Measurements from ENCODE around the gene CAT. TPM values are rescaled to one million over a fixed set of nuclear protein-coding genes. Genes with fewer than 3 reads are reported as not detected.
A peak's percentile ranks its signal among the peaks of the same experiment; 100 is the strongest.

Gene CAT
- total RNA-seq, 1 experiment from 2014 or later: 71.1 TPM

- DNase-seq (ENCODE audit: low spot score): no peak
These were observed 20.9 kb downstream of the CAT start for GRCh38 chr11:34459507-34460162.

GRCh38 chr11:34460278-34460677 is 21.5 kb downstream of the CAT start:
- DNase-seq (ENCODE audit: low spot score): no peak

DNA sequence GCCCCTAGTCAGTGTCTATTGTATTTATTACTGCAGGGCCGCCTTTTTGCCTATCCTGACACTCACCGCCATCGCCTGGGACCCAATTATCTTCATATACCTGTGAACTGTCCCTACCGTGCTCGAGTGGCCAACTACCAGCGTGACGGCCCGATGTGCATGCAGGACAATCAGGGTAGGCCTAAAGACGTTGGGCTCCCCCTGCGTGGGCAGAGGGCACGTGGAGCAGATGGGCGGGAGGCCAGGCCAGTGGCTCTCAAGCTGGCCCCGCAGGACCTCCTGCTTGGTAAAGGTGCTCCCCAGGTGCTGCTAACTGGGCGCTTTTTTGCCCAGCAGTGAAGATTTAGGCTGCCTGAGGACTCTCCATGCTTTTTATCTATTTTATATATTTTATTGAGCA is 22.5 kb downstream of the CAT start:
- DNase-seq (ENCODE audit: low spot score): no peak

DNA sequence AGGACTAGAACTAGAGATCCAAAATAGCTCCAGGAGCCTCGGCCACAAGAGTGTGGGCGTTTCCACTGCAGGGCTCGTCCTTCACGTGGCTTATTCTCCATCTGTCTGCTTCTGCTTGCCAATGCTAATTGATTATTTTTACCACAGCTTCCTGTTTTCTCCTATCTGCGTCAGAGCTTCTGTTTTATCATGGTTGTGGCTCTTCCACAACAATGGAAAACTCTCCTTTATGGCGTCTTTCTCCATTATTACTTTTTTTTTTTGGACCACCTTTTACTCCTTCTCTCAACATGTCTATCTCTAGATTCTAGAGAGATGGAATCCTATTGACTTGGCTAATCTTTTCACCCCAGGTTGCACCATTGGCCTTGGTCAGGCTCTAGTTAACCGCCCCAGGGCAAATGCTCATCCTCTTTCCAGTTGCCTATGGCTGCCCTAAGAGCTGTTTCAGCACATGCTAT is 25.9 kb downstream of the CAT start:
- no peak for DNase-seq (ENCODE audit: low spot score)

DNA sequence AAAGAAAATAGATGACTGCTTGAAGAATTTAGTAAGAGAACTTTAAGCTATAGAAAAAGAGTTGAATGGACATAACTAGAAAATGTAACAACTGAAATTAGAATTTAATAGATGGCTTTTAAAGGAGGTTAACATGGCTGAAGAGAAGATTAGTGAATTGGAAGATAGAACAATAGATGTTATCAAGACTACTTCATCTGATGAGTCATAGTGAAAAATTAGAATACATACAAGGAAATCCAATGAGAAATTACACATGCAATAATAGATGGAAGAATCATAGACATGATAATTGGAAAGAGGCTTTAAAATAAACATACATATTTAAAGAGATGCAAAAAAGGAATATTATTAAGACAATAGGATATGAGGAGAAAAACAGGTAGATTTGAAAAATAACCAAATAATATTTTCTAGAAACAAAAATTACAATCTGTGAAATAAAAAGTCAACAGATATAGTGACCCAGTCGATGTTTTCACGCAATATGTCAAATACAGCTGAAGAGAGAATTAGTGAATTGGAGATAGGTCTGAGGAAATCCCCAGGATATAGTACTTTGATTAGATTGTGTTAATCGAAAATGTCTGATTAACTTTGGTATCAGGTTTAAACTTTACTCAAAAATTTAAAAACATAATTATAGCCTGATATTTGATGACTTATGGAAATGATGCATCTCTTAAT is 28.2 kb downstream of the CAT start:
- no peak for DNase-seq (ENCODE audit: low spot score)

DNA sequence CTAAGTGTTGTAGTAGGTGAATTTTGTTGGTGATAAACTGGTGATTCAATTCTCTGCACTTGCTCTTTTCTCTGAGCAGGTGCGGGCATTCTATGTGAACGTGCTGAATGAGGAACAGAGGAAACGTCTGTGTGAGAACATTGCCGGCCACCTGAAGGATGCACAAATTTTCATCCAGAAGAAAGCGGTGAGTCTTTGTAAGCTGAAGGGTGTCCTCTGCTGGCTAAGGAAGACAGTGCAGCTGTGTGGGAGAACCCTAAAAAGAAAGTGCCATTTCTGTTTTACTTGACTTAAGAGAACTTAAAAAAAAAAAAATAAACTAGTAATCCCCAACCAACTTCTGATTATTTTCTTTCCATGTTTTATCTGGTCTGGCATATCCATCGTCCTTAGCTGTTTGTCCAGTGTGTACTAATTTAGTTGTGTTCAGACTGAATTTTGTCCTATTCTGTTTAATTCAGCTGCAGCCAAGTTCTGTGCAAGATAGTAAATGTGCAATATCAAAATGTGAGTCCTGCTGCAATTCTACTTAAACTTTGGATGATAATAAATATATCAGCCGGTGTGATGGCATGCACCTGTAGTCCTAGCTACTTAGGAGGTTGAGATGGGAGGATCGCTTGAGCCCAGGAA is 29.6 kb downstream of the CAT start:
- peak; percentile 64 for DNase-seq (ENCODE audit: low spot score)

- DNase-seq (ENCODE audit: low spot score): no peak
These were observed 35.0 kb downstream of the CAT start for GRCh38 chr11:34473603-34474169.

GRCh38 chr11:34475656-34476055 is 36.9 kb downstream of the CAT start:
- no peak for DNase-seq (ENCODE audit: low spot score)

DNA sequence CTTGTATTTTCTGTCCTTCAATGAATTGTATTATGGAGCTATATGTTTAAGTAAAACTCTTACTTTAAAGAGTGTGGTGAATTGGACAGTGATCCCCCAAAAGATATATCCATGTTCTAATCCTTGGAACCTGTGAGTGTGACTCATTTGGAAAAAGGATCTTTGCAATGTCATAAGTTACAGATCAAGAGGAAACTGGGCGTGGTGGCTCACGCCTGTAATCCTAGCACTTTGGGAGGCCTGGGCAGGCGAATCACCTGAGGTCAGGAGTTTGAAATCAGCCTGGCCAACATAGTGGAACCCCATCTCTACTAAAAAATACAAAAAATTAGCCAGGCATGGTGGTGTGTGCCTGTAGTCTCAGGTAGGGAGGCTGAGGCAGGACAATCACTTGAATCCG is 38.1 kb downstream of the CAT start:
- DNase-seq (ENCODE audit: low spot score): peak; percentile 10

- no peak for DNase-seq (ENCODE audit: low spot score)
These were observed 40.3 kb downstream of the CAT start for GRCh38 chr11:34478845-34479663.

DNA sequence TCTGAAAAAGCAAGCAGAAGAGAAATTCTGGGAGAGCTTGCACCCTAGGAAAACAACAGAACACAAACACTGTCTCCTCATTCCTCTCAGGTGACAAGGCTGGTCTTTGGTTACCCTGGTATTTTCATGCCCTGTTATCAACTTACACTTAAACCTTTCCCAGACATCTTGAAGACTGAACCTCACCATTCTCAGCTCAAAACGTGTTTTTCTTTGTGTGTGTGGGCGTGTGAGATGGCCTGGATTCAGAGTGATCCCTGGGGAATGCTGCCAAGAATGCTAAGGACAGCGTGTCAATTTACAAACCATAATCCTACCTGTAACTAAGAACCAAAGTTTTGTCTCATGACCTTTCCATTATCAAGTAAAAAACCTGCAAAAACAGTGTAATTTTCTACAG is 41.6 kb downstream of the CAT start:
- no peak for DNase-seq (ENCODE audit: low spot score)

DNA sequence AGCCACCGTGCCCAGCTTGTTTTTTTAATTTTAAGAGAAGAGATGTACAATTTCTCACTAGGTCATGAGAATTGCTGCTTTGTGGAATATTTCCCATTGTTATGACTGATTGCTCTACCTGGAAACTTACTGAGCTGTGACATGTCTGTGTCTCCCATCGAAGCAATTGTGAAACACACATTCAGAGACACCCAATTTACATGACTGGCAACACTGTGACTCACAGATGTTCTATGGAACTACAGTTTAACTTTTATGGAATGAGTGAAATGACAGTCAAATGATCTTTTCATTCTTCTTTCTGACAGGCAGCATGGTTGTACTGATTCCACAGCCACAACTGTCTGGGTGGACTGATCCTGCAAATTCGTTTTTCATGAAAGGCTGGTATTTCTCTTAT is 42.6 kb downstream of the CAT start:
- no peak for DNase-seq (ENCODE audit: low spot score)

DNA sequence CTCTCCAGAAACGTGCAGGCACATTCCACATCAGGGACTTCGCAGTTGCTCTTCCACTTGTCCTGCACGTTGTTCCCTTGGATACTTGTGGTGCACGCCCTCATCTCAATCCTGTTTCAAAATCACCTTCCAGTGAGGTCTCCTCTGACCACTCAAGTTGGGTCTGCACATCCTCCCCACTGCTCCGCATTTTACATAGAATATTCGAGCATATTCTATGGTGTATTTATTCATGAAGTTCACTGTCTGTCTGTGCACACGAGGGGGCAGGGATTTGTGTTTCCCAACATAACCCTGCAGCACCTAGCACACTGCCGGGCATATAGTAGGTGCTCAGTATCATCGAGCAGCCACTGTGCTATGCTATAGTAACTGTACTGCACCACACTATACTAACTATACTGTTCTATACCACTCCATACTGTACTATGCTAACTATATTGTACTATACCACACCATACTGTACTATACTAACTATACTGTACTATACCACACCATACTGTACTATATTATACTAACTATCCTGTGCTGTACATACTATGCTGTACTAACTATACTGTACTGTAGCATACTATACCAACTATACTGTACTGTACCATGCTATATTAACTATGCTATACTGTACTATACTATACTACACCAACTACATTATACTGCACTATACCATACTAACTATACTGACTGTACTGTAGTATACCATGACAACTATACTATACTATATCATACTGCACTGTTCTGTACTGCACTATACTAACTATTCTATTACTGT is 44.6 kb downstream of the CAT start:
- DNase-seq (ENCODE audit: low spot score): no peak

DNA sequence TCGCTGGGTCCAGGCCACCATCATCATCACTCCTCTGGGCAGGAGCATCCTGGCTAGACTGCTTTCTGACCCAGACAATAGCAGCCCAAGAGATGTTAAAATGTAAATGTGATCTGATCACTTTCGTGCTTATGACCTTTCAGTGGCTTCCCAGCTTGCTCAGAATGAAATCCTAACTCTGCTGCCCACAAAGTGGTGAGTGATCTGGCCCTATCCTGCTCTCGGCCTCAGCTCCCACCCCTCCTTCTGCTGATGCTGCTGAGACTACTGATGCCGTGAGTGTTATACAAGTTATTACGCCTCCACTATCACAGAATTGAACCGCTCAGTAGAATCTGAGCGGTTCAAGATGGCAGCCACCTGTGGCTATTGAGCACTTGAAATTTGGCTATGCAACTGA is 48.7 kb downstream of the CAT start:
- DNase-seq (ENCODE audit: low spot score): no peak

- no peak for DNase-seq (ENCODE audit: low spot score)
These were observed 50.3 kb downstream of the CAT start for GRCh38 chr11:34488855-34489557.

DNA sequence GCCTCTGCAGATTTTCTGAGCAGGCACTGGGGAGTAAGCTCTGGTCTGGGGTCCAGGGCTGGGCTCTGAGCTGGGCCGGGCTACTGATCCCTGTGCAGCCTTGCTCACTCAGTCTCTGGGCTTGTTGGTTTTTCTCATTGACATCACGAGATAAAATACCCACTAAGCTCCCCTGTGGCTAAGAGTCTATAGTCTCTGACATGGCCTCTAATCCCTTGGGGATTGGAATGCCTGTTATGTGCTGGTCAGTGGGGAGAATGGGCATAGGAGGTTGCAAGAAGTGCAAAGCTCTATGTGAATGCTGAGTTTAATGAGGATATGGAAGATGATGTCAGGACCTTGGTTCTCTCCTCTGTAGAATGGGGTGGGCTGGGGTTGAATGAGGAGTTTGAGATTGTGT is 51.6 kb downstream of the CAT start:
- no peak for DNase-seq (ENCODE audit: low spot score)

DNA sequence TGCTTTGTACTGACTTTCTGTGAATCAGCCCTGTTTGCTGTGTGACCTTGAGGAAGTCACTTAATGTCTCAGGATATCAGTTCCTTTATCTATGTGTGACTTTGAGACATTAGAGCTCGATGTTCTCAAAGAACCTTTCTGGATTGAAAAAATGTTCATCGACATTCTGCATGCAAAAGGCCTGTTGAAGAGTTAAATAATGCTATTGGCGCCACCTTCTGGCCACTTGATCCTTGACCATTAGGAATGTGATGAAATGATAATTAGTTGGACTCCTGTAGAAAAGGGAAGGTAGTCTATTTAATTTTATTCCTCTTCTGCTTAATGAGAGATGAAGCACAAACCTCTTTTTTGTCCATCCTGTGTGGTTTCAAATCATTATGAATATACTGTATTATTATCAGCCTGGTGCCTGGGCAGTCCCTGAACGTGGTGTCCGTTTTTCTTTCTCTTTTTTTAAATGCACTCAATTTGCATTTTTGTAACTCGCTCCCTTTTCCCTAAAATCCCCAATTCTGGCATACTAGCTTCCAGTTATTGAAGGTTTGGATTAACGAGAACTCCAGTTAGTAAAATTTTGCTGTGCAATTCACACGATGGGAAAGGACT is 54.2 kb downstream of the CAT start:
- DNase-seq (ENCODE audit: low spot score): peak; percentile 67

- DNase-seq (ENCODE audit: low spot score): peak; percentile 14
These were observed 54.7 kb downstream of the CAT start for GRCh38 chr11:34493468-34493867.

DNA sequence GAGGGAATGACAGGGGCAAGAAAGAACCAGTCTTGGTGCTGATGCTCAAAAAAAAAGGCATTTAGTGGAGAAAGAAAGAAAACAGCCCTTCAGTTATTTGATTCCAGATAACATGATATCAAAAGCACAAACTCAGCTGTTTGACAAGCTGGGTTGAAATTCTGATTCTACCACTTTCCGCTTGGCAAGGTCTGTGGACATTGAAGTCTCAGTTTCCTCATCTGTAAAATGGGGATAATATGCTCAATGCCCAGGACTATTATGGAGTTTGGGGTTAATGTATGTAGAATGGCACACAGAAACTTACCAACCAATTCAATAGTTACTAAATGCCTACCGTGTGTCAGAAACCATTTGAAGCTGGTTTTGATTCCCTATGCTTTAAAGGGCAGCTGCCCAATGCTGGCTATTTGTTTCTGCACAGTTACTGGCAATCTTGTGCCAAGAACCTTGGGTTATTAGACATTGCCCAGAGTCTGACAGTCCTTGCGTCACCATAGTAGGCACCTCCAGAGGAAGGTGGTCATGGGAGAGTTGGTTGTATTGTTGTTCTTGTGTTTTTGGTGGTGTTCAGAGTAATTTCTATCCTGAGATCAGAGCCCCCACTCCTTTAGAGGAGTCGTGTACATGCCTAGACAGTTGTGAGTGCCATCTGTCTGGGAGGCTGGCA is 55.3 kb downstream of the CAT start:
- no peak for DNase-seq (ENCODE audit: low spot score)

All from A172 (cell line).